ENCODE data around the gene TRPT1. TPM values are rescaled to one million over a fixed set of nuclear protein-coding genes. Genes with fewer than 3 reads are reported as not detected.
A peak's percentile ranks its signal among the peaks of the same experiment; 100 is the strongest.

TRPT1 gene
- total RNA-seq, 1 donor = 33.3 TPM

- no peak overlapping the region for H3K4me3 ChIP-seq (ENCODE audit: low read depth, low read length)
- DNase-seq (ENCODE audit: low read depth) = no peak
- no peak for TF ChIP-seq CTCF (IDR thresholded peaks at IDR 0.05; ENCODE audit: insufficient read depth, low read length)
These were observed 27.5 kb downstream of the TRPT1 start for GRCh38 chr11:64198511-64198910.

- no peak for DNase-seq (ENCODE audit: low read depth)
- no peak overlapping the region for H3K4me3 ChIP-seq (ENCODE audit: low read depth, low read length)
- no peak for TF ChIP-seq CTCF (IDR thresholded peaks at IDR 0.05; ENCODE audit: insufficient read depth, low read length)
These were observed 29.4 kb downstream of the TRPT1 start for GRCh38 chr11:64196626-64197025.

- DNase-seq (ENCODE audit: low read depth) = no peak
- TF ChIP-seq CTCF (IDR thresholded peaks at IDR 0.05; ENCODE audit: insufficient read depth, low read length) = no peak
These were observed 33.6 kb downstream of the TRPT1 start for GRCh38 chr11:64192434-64192833.

GRCh38 chr11:64186492-64187165, 39.4 kb downstream of the TRPT1 start:
- TF ChIP-seq CTCF (IDR thresholded peaks at IDR 0.05; ENCODE audit: insufficient read depth, low read length) = no peak
- peak; percentile 15 for DNase-seq (ENCODE audit: low read depth)
- H3K4me3 ChIP-seq (ENCODE audit: low read depth, low read length) = no peak overlapping the region

More at GRCh38 chr11:64192434-64192833, 33.6 kb downstream of the TRPT1 start:
- H3K4me3 ChIP-seq (ENCODE audit: low read depth, low read length) = no peak overlapping the region

GRCh38 chr11:64185693-64186491, 40.1 kb downstream of the TRPT1 start, which contains the start of gene STIP1:
Gene STIP1, plus strand, starts transcription at chr11:64186171. Its CDS starts 91 bp downstream, at chr11:64186262.
- peak; percentile 66 for TF ChIP-seq CTCF (IDR thresholded peaks at IDR 0.05; ENCODE audit: insufficient read depth, low read length)
- peak; percentile 100 for DNase-seq (ENCODE audit: low read depth)
- peak within 1 kb of the TSS; percentile 81 for H3K4me3 ChIP-seq (ENCODE audit: low read depth, low read length)

GRCh38 chr11:64185175-64185692, 40.8 kb downstream of the TRPT1 start:
- peak overlapping the region; percentile 81 for H3K4me3 ChIP-seq (ENCODE audit: low read depth, low read length)
- DNase-seq (ENCODE audit: low read depth) = peak; percentile 87
- TF ChIP-seq CTCF (IDR thresholded peaks at IDR 0.05; ENCODE audit: insufficient read depth, low read length) = peak; percentile 59
